ENCODE measurements around the gene HOXC11. TPM values are rescaled to one million over a fixed set of nuclear protein-coding genes. Genes with fewer than 3 reads are reported as not detected.

The HOXC11 gene
- not detected for total RNA-seq

GRCh38 chr12:53972722-53973235 lies at the start of gene HOXC11:
TSS of gene HOXC11 (plus strand) at chr12:53973126. CDS start at chr12:53973242, 116 bp downstream.
- H3K9me3 ChIP-seq: no peaks in the 10 kb centered on the region
- WGBS, 2 donors (ENCODE audit: low coverage in 1 of 2): 7 to 28% methylated on average over 3 to 12 of the region's 21 CpGs
- H3K4me1 ChIP-seq: peaks cover 0 to 32% (median 14%) of the 10 kb centered on the region in 3 donors
- ATAC-seq: no peak
- no peak within 1 kb of the TSS for H3K27ac ChIP-seq
- TF ChIP-seq CTCF (IDR thresholded peaks at IDR 0.05): no peak
- TF ChIP-seq POLR2A (IDR thresholded peaks at IDR 0.05): no peak
- TF ChIP-seq POLR2AphosphoS5 (IDR thresholded peaks at IDR 0.05): no peak
- TF ChIP-seq EP300 (IDR thresholded peaks at IDR 0.05): no peak
- no peaks in the 10 kb centered on the region for H3K36me3 ChIP-seq
- peak within 1 kb of the TSS in 1 of 2 donors; percentile 37 for H3K4me3 ChIP-seq
- H3K27me3 ChIP-seq: peaks cover 100% of the 10 kb centered on the region

- TF ChIP-seq EP300 (IDR thresholded peaks at IDR 0.05) (no peak), POLR2A (IDR thresholded peaks at IDR 0.05) (no peak), CTCF (IDR thresholded peaks at IDR 0.05) (no peak), POLR2AphosphoS5 (IDR thresholded peaks at IDR 0.05) (no peak)
- H3K36me3 ChIP-seq: no peaks in the 10 kb centered on the region
Measured at GRCh38 chr12:53924521-53925405, 48.2 kb upstream of the HOXC11 start.

DNA sequence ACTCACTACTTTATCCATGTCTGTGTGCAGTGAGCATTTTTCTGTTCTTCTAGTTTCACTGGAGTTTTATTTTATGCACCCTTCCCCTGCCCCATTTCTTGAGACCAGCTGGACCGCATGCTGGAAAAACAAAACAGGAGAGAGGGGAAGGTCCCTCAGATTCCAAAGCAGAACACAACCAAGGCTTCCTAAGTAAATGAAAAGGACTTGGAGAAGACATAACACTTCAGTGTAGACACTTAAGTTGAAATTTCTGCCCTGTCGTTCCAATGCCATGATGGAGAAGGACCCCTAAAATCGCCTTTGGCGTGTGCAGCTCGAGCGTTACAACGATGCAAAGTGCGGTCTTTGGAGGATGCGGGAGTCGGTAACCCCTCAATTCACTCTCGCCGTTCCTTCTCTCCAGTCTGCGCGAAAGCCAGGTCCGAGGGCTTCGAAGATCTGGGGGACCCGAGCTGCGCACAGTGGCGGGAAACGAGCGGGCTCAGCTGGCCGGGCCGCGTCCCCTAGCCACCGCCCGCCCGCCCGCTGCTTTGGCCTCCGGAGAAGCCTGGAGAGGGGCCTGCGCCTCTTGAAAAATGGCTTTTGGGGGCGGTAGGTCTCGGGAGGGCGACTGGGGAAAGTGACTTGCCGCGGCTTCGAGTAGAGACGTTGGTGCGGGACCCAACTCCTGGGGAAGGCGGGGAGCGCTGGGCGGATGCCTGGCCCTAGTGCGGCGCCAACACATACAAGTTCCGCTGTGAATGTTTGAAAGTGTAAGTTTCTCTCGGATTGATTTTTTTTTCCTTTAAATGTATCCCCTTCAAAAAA lies 45.5 kb upstream of the HOXC11 start:
- Histone ChIP-seq H3K27me3 (peaks cover 100% of the 10 kb centered on the region), H3K36me3 (no peaks in the 10 kb centered on the region), H3K4me1 (peaks cover 0 to 7% (median 0%) of the 10 kb centered on the region in 3 donors), H3K27ac (no peak overlapping the region), H3K9me3 (no peaks in the 10 kb centered on the region), H3K4me3 (no peak overlapping the region)
- ATAC-seq: no peak
- 3 to 7% methylated on average over 7 to 11 of the region's 45 CpGs for WGBS, 2 donors (ENCODE audit: low coverage in 1 of 2)
- TF ChIP-seq CTCF (IDR thresholded peaks at IDR 0.05) (no peak), POLR2AphosphoS5 (IDR thresholded peaks at IDR 0.05) (no peak)

More at GRCh38 chr12:53924521-53925405, 48.2 kb upstream of the HOXC11 start:
- no peak overlapping the region for H3K27ac ChIP-seq
- H3K4me3 ChIP-seq: no peak overlapping the region
- 34 to 56% methylated on average over 2 of the region's 2 CpGs for WGBS, 2 donors (ENCODE audit: low coverage in 1 of 2)
- H3K4me1 ChIP-seq: peaks cover 0 to 7% (median 0%) of the 10 kb centered on the region in 3 donors
- peaks cover 100% of the 10 kb centered on the region for H3K27me3 ChIP-seq
- H3K9me3 ChIP-seq: no peaks in the 10 kb centered on the region
- ATAC-seq: no peak

DNA sequence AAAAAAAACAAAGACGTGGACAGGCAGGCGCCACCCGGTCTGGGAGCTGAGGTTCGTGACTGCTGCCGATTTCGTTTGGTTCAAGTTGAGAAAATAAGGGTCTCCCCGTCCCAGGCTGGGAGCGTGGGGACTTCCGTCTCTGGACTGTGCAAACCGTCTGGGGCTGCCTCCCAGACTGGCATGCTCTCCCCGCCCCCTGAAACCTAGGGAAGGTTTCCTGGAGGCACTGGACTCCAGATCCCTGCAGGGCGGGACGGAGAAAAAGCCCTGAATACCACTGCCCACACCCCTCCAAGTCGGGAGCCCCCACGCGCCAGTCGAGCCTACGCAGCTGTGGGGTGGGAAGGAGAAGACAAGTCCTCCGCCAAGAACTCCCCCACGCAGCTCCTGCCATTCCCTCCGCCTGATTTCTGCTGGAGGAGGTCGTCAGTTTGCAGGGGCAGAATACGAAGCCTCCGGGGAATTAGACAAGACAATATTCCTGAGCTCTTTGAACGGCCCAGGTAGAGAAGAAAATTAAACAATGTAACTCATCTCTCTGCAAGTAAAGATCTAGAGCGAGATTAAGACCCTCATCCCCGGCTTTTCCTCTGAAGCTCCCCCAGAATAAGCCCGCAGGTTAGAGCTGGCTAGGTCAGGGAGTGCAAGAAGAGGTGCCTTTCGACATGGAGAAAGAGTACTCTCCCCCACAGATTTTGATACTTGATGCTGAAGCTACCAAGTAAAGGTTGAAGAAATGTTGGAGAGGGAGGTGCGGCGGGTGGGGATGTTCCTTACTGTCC lies 44.7 kb upstream of the HOXC11 start:
- Histone ChIP-seq H3K9me3 (no peaks in the 10 kb centered on the region), H3K36me3 (no peaks in the 10 kb centered on the region), H3K4me3 (no peak overlapping the region), H3K4me1 (peaks cover 0 to 7% (median 0%) of the 10 kb centered on the region in 3 donors), H3K27me3 (peaks cover 100% of the 10 kb centered on the region), H3K27ac (no peak overlapping the region)
- TF ChIP-seq POLR2AphosphoS5 (IDR thresholded peaks at IDR 0.05): no peak
- TF ChIP-seq POLR2A (IDR thresholded peaks at IDR 0.05): no peak
- no peak for TF ChIP-seq EP300 (IDR thresholded peaks at IDR 0.05)
- TF ChIP-seq CTCF (IDR thresholded peaks at IDR 0.05): no peak
- WGBS, 2 donors (ENCODE audit: low coverage in 1 of 2): 8% methylated on average over 6 to 17 of the region's 31 CpGs
- no peak for ATAC-seq

Measured in gastroesophageal sphincter (tissue), 4 donors.